Activated effector memory CD4-positive, alpha-beta T cell treated with anti-CD3 and anti-CD28 coated beads, Interleukin-2, amount 50 U/mL, for 16 hours (primary cell): ENCODE data around the gene DLL1.
"Not testable (repeated sequence)": the region's sequence is repeated elsewhere in the genome, so short reads cannot be mapped to it uniquely, and the experiment has no call there.

Experiments used
- DNase-seq: peaks from one replicate; pipeline ENCODE4 v3.0.0-alpha.2; 2020

Gene DLL1, protein sequence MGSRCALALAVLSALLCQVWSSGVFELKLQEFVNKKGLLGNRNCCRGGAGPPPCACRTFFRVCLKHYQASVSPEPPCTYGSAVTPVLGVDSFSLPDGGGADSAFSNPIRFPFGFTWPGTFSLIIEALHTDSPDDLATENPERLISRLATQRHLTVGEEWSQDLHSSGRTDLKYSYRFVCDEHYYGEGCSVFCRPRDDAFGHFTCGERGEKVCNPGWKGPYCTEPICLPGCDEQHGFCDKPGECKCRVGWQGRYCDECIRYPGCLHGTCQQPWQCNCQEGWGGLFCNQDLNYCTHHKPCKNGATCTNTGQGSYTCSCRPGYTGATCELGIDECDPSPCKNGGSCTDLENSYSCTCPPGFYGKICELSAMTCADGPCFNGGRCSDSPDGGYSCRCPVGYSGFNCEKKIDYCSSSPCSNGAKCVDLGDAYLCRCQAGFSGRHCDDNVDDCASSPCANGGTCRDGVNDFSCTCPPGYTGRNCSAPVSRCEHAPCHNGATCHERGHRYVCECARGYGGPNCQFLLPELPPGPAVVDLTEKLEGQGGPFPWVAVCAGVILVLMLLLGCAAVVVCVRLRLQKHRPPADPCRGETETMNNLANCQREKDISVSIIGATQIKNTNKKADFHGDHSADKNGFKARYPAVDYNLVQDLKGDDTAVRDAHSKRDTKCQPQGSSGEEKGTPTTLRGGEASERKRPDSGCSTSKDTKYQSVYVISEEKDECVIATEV

DNA sequence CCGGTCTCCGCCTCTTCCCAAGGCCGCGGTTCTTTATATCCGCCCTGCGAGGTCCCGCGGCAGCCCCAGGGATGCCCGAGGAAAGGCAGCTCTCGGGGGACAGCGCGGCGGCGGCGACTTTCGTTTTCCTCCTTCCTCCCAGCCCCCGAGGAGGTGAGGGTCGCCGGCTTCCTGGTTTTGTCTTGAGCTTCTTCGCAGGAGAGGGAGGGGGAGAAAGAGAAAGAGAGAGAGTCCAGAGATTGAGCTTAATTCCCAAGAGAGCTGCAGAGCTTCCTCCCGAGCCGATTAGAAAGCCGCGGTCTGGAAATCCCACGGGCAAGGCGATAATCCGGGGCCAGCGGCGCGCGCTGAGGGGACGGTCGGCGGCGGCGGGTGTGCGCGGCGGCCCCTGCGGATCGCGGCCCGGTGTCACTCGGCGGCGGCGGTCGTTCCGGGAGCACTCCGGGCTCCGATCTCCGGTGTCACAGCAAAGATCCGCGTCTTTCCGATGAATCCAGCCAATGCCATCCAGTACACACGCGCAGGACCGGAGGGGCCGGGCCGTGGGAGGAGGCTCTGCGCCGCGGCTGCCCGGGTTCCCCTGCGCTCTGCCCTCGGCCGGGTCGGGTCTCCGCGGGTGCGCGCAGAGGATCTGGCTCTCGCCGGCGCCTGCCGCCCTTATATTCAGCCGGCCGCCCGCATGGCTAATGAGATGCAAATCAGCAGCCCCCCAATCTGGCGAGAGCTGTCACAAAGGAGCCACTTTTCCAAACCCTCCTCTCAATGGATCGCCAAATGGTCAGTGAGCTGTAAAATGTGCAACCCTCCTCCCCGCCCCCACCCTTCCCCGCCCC is at the start of gene DLL1:
TSS of gene DLL1 (minus strand) at position 783 of the 833 bp plus-strand sequence. CDS start 939 bp downstream, outside the sequence.
- DNase-seq = peak; percentile 72

DNA sequence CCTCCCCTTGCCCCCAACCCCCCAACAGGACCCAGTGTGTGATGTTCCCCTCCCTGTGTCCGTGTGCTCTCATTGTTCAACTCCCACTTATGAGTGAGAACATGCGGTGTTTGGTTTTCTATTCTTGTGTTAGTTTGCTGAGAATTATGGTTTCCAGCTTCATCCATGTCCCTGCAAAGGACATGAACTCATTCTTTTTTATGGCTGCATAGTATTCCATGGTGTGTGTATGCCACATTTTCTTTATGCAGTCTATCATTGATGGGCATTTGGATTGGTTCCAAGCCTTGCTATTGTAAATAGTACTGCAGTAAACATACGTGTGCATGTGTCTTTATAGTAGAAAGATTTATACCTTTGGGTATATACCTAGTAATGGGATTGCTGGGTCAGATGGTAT is 44.3 kb upstream of the DLL1 start:
- not testable (repeated sequence) for DNase-seq

DNA sequence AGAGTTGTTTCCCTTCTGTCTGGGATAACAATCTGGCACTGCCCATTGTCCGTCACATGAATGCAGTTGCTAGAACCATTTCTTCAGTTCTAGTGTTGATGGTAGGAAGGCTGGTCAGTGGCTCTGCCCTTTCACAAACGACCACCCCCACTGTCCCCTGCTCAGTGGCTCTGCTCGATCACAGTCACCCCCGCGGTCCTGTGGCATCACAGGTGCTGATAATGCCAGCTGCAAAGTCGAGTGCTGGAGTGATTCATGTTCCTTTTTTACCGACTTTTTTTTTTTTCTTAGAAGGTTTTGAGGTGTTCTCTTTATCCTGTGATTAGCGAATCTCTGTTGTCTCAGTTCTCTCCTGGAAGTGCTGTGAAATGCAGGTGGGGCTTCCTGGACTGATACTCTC is 38.4 kb upstream of the DLL1 start:
- DNase-seq = no peak

DNA sequence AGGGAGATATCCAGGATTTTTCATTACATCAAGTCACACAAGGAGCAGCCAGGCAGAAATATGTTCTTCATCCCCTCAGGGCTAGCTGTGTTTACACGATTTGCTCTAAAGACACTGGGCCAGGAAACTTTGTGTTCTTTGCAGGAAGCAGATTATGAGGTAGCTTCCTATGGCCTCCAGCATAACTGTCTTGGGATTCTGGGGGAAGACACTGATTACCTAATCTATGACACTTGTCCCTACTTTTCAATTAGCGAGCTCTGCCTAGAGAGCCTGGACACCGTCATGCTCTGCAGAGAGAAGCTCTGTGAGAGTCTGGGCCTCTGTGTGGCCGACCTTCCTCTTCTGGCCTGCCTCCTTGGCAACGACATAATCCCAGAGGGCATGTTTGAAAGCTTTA is 26.8 kb upstream of the DLL1 start:
- DNase-seq = no peak

DNA sequence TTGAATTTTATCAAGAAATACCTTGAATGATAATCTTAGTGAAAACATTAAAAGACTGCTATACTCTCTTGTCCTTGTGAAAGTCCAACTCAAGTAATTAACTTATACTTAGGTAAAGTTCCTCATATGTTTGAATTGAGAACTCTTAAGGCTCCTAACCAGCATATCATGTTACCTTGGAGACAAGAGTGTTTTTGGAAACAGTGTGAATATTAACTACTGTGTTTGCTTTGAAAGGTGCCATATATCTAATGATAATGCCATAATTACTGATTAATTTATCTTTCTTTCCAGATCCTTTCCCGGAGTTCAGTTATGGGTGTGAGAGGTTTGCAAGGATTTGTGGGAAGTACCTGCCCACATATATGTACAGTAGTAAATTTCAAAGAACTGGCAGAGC is 26.2 kb upstream of the DLL1 start:
- DNase-seq = no peak

DNA sequence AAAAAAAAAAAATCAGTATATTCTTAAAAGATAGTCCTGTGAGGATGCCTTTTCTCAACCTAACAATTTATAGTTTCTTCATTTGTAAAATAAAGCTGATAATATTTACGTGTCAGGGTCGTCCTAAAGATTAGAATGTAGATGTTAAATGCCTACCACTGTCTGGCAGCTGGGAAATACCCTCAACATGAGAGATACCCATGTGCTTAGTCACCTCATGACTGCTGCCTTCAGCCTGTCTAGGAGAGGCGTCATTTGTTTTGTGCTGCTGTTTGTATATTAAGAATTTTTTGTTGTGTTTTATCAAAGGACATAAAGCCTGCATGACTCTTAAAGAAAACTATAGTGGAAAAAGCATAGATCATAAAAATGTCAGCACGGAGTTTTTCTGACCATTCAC is 25.2 kb upstream of the DLL1 start:
- DNase-seq = no peak

DNA sequence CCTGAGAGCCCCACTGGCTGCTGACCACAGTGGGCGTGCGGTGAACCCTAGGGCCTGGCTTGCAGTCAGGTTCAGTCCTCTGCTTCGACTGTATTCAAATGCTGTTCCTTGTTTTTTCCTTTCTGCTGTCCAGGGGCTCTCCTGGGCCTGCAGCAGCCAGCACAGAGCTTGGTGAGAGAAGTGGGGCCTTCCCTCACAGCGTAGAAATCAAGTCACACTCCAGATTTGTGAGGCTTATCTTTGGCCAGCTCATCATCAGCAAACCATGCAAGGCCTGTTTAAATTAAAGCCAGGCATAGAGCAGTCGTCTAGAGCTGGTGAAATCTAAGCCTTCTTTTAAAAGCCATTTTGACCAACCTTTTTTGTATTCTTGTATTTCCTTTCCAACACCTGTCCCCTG is 24.1 kb upstream of the DLL1 start:
- DNase-seq = no peak

DNA sequence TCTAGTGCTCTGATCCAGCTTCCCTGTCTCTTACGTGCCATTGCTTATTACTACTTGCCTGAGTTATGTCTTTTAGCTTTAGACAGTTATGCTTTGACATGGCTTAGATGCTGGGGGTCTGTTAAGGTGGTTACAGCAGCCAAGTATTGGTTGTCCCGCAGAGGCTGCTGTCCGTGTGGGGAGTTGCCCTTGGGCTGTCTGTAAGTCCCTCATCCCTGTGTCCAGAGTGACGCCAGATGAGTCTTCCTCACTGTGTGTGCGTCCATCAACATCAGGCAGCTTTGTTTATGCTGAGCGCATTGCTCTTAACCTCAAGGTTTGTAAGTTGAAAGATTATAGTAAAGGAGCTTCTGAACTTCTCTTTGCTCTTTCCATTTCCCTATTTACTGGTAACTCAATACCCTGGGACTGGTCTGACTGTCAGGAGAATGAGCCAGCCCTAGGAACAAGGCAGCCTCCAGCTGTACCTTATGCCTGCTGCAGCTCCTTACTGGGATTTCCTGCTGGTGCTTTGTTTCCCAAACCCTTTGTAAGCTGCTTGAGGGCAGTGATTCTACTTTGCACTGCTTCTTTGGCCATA is 22.9 kb upstream of the DLL1 start:
- no peak for DNase-seq

DNA sequence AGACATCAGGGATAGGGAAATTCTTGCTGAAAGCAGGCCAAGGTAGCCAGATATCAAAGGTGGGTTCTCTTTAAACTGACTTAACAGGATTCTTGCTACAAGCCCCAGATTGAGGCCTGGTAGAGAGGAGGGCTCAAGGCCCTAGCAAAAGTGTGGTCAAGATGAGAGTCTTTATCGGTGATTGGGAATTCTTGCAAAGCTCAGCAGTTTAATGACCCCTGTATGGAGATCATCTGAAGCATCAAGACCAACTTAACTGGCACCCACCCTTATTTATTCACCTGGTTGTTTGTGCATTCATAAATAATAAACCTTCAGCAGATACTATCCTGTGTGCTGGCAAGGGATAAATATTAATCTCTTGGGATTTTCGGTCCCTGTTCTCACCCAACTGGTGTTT is 22.0 kb upstream of the DLL1 start:
- no peak for DNase-seq

DNA sequence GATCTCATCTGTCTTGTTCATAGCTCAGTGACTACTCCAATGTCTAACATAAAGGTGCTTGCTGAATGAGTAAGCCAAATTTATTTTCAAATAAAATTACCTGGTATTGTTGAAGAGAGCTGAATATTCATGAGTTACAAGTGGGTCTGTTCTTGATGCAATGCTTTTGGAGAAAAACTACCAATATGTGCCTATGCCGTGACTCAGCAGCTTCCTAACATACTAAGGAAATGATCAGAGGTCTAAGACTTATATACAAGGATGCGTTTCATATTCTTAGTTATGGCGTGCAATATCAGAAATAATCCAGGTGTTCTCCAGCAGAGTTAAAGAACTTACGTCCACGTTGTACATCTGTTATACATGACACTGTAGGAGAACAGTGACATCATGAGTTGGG is 20.8 kb upstream of the DLL1 start:
- no peak for DNase-seq

DNA sequence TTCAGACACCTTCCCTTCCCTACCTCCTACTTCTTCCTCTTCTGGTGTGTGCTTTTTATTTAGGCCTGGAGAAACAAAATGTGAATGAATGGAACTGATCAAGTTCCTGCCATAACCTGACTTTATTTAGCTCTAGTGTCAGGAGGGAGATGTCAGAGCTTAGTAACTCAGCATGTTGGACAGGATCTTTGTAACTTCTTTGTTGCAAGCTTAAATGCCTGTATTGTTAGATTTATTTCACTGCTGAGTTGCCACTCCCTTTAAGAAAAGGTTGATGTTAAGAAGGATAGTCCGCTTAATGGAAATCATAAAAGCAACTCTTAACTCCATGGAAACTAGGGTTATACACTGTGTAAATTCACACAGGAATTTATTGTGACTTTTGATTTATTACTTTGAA is 17.9 kb upstream of the DLL1 start:
- DNase-seq = no peak

DNA sequence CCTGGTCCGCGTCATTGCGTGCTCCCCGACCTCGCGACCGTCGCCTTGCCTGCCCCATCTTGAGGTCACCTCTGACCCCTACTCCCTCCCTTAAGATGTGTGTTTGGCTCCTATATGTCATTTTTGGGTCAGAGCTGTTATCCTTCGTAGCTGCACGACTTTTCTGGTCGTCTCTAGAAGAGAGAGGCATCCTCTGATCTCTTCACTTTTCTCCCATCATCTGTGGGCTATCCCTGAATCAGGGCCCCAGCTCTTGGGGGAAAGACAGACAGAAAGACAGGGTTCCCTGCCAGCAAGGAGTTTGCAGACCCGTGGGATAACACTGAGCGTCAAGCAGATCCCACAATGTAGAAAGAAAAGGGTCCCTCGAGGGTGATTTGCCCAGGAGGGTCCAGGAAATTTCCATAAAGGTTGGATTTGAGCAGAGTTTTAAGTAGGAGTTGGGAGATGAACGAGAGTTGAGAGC is 16.2 kb upstream of the DLL1 start:
- no peak for DNase-seq

DNA sequence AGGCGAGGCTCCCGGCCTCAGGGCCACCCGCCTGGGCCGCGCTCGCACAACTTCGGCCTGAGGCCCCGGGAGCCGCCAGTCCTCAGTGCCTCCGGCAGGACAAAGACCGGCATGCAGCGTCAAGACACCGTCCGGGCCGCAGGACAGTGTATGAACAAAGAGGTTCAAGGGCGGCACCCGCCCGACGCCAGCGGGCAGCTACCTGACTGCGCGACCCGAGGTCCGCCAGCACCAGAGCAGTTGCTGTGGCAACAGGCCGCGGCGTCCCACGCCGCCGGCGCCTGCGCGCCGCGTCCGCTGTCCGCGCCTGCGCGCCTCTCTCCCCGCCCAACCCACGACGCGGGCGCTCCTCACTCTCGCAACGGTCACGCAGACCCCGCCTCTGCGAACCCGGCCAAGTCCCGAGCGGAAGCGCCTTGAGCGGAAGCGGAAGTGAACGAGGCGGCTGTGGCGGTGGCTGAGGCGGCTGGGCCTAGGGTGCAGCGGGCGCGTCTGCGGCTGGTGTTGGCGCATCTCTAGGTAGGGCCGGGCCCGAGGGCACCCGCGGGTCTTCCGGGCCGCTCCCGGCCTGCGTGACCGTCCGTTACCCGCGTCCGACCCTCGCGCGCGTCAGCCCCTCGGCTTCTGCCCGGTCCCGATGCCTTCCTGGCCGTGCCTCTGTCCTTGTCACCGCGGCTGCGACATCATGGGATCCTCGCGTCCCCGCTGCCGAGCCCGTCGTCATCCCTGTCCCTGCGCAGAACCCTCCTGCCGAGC is 15.6 kb upstream of the DLL1 start, which contains the start of gene FAM120B:
TSS of gene FAM120B (plus strand) at position 435 of the 756 bp plus-strand sequence. CDS start 10,633 bp downstream, outside the sequence.
- DNase-seq = peak; percentile 99

DNA sequence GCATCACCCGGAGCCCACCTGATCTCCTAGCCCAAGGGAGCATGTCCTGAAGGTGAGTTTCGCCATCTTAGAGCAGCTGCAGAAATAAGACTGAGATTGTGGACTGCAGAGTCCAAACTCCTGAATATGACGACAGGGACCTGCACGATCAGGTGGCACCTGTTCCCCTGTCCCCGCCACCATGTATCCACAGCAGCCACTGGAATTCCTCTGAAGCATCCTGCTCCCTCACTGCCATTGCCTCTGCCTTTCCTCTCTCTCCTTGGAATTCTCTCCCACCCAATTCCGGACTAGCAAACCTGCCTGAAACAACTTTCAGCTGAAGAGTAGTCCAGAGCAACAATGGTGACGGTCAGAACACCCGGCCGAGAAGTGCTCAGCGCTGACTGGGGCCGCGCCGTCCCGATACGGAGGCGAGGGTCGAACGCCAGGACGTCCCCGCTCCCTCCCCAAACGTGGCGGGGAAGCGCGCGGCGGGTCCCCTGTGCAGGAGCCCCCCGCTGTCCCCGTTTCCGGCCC is 15.0 kb upstream of the DLL1 start:
- no peak for DNase-seq

DNA sequence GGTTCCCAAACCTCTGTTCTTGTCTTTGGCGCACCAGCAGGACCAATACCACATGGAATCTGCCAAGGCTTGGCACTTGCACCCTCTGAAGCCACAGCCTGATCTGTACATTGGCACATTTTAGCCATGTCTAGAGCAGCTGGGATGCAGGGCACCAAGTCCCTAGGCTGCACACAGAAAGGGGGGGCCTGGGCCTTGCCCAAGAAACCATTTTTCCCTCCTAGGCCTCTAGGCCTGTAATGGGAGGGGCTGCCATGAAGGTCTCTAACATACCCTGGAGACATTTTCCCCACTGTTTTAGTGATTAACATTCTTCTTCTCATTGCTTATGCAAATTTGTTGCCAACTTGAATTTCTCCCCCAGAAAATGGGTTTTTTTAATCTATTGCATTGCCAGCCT is 10.3 kb upstream of the DLL1 start:
- DNase-seq = no peak

DNA sequence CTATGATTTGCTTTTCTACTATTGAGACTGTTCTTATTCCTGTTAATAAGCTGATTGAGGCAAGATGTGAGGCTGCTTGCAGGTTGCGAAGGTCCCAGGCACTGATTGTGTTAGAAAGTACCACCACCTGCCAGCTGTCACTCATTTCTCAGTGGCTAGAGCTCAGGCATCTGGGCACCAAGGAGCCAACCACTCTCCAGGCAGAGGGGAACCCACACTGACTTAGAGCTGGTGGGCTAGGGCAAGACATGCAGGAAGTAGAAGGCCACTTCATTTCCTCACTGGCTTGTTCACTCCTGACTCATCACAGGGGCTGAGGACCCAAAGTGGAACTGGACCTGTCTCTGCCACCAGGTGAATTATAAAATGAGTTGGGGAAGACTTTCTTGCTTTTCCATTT is 7.8 kb upstream of the DLL1 start:
- DNase-seq = no peak

DNA sequence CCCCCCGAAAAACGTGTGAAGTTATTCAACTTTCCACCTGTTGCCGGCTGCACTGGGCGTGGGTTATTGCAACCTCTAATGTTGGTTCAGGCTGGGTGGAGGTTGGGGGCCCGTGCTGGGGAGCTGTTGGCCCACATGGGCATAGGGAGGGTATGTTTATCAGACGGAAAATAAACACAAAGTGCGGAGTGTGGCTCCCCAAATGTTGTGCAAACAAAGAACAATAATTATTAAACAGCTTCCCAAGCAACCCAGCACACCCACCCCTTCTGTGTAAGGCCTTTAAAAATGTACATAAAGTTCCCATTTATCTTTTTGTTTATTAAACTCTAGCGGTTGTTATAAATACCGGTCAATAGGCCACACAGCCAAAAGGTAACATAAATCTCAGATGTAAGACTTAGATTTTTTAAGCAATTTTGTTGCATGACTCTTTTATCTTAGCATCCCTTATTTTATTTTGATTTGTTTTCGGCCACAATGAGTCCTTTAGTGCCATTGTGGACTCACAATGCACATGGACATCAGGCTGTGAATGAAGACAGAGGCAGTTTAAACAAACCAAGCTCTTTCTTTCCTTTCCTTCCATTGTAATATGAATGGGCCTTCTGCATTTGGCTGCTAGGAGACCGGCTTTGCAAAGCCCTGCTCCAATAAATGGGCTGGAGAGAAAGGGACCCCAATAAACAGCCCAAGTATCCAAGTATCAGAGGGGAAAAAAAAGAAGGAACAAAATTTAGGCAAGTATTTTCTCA is 6.9 kb upstream of the DLL1 start:
- DNase-seq = no peak

DNA sequence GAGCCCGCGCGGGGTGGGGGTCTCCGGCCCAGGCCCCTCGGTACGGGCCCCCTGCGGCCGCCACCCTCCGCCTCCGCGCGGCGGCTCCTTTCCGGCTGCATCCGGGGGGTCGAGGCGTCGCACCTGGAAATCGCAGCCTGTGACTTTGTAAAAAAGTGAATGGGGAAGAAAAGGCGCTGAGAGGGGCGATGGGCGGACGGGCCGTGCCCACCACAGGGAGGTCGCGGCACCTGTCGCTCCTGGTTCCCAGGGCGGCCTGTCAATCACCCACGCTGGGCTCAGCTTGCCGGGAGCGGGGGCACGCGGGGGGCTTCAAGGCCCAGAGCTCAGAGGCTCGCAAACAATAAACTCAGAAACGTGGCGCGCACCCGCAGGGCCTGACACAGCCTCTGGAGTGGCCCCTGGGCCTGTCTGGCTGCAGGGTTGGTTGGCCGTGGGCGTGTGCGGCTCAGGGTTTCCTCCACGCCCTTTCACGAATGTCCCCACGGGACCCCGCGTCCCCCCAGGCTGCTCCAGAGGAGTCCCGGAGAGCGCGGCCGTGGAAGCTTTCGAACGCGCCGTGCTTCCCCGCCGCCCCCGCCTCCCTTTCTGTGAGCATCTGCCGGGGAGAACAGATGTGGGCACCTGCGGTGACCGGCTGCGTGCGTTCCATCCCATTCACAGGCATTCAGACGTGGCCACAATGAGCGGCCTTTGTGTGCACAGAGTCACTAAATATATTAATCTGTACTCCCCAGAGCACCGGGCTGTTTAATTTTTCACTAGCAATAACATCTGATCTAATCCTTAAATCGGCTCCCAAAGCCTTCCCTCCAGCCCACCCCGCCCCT is 6.1 kb upstream of the DLL1 start:
- DNase-seq = peak; percentile 62

DNA sequence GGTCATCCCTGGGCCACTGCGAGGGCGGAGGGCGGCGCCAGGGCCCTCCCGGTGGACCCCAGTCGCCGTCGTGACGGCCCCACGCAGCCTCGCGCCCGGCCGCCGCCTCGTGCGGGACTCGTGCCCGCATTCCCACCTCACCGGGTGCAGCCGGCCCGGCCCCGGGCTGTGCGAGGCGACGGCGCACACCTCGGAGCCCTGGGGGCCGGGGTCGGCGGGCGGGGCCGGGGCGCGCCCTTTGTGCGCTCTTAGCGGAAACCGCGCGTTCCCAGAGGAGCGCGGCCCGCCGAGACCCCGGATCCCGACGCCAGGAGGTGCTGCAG is 5.5 kb upstream of the DLL1 start:
- no peak for DNase-seq
